Mesodermal cell (in vitro differentiated cells): ENCODE measurements around the gene FAM114A2.

Source experiments
- H3K27ac ChIP-seq: 2 replicates; pipeline ENCODE4 v1.7.0; 2013; ENCODE audit warnings: mild to moderate bottlenecking, low read depth, low read length, moderate library complexity; ENCODE audit not compliant: severe bottlenecking
- H3K36me3 ChIP-seq: 2 replicates; pipeline ENCODE4 v1.7.1; 2013; ENCODE audit warnings: mild to moderate bottlenecking, low read length, moderate library complexity; ENCODE audit not compliant: control insufficient read depth, insufficient read depth
- H3K4me1 ChIP-seq: one replicate; pipeline ENCODE4 v1.7.1; 2013; ENCODE audit warnings: mild to moderate bottlenecking, low read length; ENCODE audit not compliant: insufficient read depth, control insufficient read depth, poor library complexity, severe bottlenecking
- H3K4me3 ChIP-seq: 2 replicates; pipeline ENCODE4 v1.7.0; 2013; ENCODE audit warnings: low read length, control low read depth, mild to moderate bottlenecking; ENCODE audit not compliant: insufficient read depth, poor library complexity, severe bottlenecking; ENCODE audit errors: extremely low read depth
- H3K9me3 ChIP-seq: 2 replicates; pipeline ENCODE4 v1.7.1; 2013; ENCODE audit warnings: mild to moderate bottlenecking, low read length, moderate library complexity; ENCODE audit not compliant: control insufficient read depth
- WGBS, 2 experiments: methylation state at CpG; one replicate each; pipeline ENCODE4 v1.1.5; 2013; ENCODE audit warnings: missing lambda C conversion rate in 2 of 2; ENCODE audit not compliant: insufficient coverage in 2 of 2; 5-methylcytosine and 5-hydroxymethylcytosine counted together

The FAM114A2 gene

DNA sequence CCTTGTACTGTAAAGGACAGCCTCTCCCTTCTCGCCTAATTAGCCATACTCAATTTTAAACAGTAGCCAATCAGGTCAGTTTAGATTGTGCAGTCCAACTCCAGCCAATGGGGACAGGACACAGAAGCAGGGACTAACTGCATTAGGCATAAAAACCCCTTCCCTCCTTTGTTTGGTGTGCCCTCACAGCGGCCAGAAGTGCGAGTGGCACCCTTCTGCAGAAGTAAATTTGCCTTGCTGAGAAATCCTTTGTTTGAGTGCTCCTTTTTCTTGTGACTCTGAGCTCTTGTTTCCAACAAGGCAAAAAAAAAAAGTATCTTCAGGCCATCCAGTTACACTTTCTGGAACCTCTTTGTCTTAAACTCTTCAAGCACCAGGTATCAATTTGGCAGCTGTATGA is 97.4 kb downstream of the FAM114A2 start:
- Histone ChIP-seq H3K4me1 (no peaks in the 10 kb centered on the region), H3K9me3 (peaks cover 35% of the 10 kb centered on the region), H3K36me3 (no peaks in the 10 kb centered on the region), H3K27ac (no peak overlapping the region), H3K4me3 (no peak overlapping the region)
- WGBS, 2 experiments = 83 to 100% methylated on average over 2 to 3 of the region's 3 CpGs
